Kidney (tissue), 22 donors: ENCODE measurements around the gene DDX50. TPM values are rescaled to one million over a fixed set of nuclear protein-coding genes. Genes with fewer than 3 reads are reported as not detected.

Experiments
- DNase-seq, 5 donors: peaks; one replicate each; pipeline ENCODE4 v3.0.0-alpha.2; 2013 to 2020
- FAIRE-seq: peaks from 2 replicates; lab custom pipeline; 2012; peaks lifted over from hg19 to GRCh38; lab: Jason Lieb, UNC
- H3K27ac ChIP-seq, 2 donors: one replicate each; pipeline ENCODE4 v1.7.0; 2013; ENCODE audit warnings: low read depth in 2 of 2, low read length in 2 of 2, inconsistent platforms in 1 of 2
- H3K27me3 ChIP-seq: one replicate; pipeline ENCODE4 v1.7.1; 2013; ENCODE audit warnings: low read length, inconsistent platforms; ENCODE audit not compliant: control insufficient read depth, insufficient read depth
- H3K36me3 ChIP-seq, 3 donors: one replicate each; pipeline versions ENCODE4 v1.7.0 to v1.7.1; 2013; ENCODE audit warnings: low read length in 3 of 3, control low read depth in 1 of 3, inconsistent platforms in 1 of 3; ENCODE audit not compliant: insufficient read depth in 3 of 3, control insufficient read depth in 2 of 3
- H3K4me1 ChIP-seq, 3 donors: one replicate each; pipeline versions ENCODE4 v1.7.0 to v1.7.1; 2013; ENCODE audit warnings: low read length in 3 of 3, inconsistent platforms in 1 of 3, low read depth in 1 of 3; ENCODE audit not compliant: control insufficient read depth in 2 of 3, insufficient read depth in 2 of 3
- H3K4me3 ChIP-seq, 3 donors: one replicate each; pipeline versions ENCODE4 v1.7.0 to v1.8.1; 2013; ENCODE audit warnings: low read length in 3 of 3, control low read depth in 1 of 3, inconsistent platforms in 1 of 3
- H3K9ac ChIP-seq, 3 donors: one replicate each; pipeline versions ENCODE4 v1.7.0 to v1.7.1; 2013; ENCODE audit warnings: low read length in 3 of 3, control low read depth in 1 of 3, inconsistent platforms in 1 of 3
- H3K9me3 ChIP-seq, 3 donors: one replicate each; pipeline versions ENCODE4 v1.7.0 to v1.7.1; 2013; ENCODE audit warnings: low read length in 3 of 3, control low read depth in 1 of 3, inconsistent platforms in 1 of 3; ENCODE audit not compliant: control insufficient read depth in 2 of 3, insufficient read depth in 1 of 3
- CTCF ChIP-seq: IDR thresholded peaks from 3 replicates; pipeline ENCODE4 v1.5.1; 2012; ENCODE audit warnings: mild to moderate bottlenecking, moderate library complexity, borderline replicate concordance; ENCODE audit not compliant: insufficient read depth; ENCODE audit errors: extremely low read depth
- intact Hi-C: fragments of 100-400 bp; cut with DNase I; formaldehyde crosslinking; loops from one replicate; pipeline ENCODE4 v1.11.1; 2022
- long read RNA-seq, 10 donors: library from polyadenylated mRNA in 1 of 10; unstranded in 1 of 10; transcript quantifications; one replicate each; pipeline ENCODE4 v2.0.0 and lab custom pipeline, GENCODE V29; 2021 to 2026
- polyA plus RNA-seq: library from polyadenylated mRNA; stranded (reverse); fragments of 350-450 nt; fragmentation: Illumina TruSeq; extraction: RNeasy Lipid Tissue Mini Kit (QIAGEN cat#74804); gene quantifications from one replicate; pipeline ENCODE4 v1.2.3, GENCODE V29; 2014; ENCODE audit warnings: low read depth, low replicate concordance; ENCODE audit not compliant: insufficient read depth
- total RNA-seq: library from RNA; stranded (reverse); fragmentation: NEBNext Ultra II Directional; extraction: Animal tissue kit (Norgen Biotek cat#: 25700); gene quantifications from one replicate; pipeline ENCODE4 v1.2.1, GENCODE V29; 2021
- donor health status: control.
- donor health status: control.
- donor health status: control.
- donor health status: control.
- donor health status: control.
- donor health status: DM: yes; HTN: yes; CAD: no.
- donor health status: Normal renal cell carcinoma (clear cell type).

The DDX50 gene, protein sequence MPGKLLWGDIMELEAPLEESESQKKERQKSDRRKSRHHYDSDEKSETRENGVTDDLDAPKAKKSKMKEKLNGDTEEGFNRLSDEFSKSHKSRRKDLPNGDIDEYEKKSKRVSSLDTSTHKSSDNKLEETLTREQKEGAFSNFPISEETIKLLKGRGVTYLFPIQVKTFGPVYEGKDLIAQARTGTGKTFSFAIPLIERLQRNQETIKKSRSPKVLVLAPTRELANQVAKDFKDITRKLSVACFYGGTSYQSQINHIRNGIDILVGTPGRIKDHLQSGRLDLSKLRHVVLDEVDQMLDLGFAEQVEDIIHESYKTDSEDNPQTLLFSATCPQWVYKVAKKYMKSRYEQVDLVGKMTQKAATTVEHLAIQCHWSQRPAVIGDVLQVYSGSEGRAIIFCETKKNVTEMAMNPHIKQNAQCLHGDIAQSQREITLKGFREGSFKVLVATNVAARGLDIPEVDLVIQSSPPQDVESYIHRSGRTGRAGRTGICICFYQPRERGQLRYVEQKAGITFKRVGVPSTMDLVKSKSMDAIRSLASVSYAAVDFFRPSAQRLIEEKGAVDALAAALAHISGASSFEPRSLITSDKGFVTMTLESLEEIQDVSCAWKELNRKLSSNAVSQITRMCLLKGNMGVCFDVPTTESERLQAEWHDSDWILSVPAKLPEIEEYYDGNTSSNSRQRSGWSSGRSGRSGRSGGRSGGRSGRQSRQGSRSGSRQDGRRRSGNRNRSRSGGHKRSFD
- total RNA-seq (33.1 TPM), polyA plus RNA-seq (24.0 TPM)
- long read RNA-seq, donor 1, transcript DDX50-201 (15 exons, 2,538 nt): major isoform, 5 of 13 reads
- long read RNA-seq, donor 1, partial matches to known transcripts: 8 of 13 reads
- long read RNA-seq, donor 1, other reads (novel, unspliced or antisense): 0 of 13 reads
- long read RNA-seq, donor 2, transcript DDX50-201 (15 exons, 2,538 nt): major isoform, 9 of 9 reads
- long read RNA-seq, donor 2, partial matches to known transcripts: 0 of 9 reads
- long read RNA-seq, donor 2, other reads (novel, unspliced or antisense): 0 of 9 reads
- long read RNA-seq, donor 3, transcript DDX50-201 (15 exons, 2,538 nt): major isoform, 8 of 14 reads
- long read RNA-seq, donor 3, partial matches to known transcripts: 6 of 14 reads
- long read RNA-seq, donor 3, other reads (novel, unspliced or antisense): 0 of 14 reads
- long read RNA-seq, donor 4, transcript DDX50-201 (15 exons, 2,538 nt): major isoform, 7 of 7 reads
- long read RNA-seq, donor 4, partial matches to known transcripts: 0 of 7 reads
- long read RNA-seq, donor 4, other reads (novel, unspliced or antisense): 0 of 7 reads
- long read RNA-seq, donor 5: 0 reads
- long read RNA-seq, donor 6, transcript DDX50-201 (15 exons, 2,538 nt): major isoform, 18 of 41 reads
- long read RNA-seq, donor 6, partial matches to known transcripts: 23 of 41 reads
- long read RNA-seq, donor 6, other reads (novel, unspliced or antisense): 0 of 41 reads
- long read RNA-seq, donor 7, transcript DDX50-201 (15 exons, 2,538 nt): major isoform, 19 of 31 reads
- long read RNA-seq, donor 7, partial matches to known transcripts: 5 of 31 reads
- long read RNA-seq, donor 7, other reads (novel, unspliced or antisense): 7 of 31 reads
- long read RNA-seq, donor 8, partial matches to known transcripts: 8 of 11 reads
- long read RNA-seq, donor 8, other reads (novel, unspliced or antisense): 0 of 11 reads
- long read RNA-seq, donor 9, partial matches to known transcripts: 0 of 1 reads
- long read RNA-seq, donor 9, other reads (novel, unspliced or antisense): 0 of 1 reads
- long read RNA-seq, donor 10, transcript DDX50-201 (15 exons, 2,538 nt): major isoform, 5 of 19 reads
- long read RNA-seq, donor 10, partial matches to known transcripts: 14 of 19 reads
- long read RNA-seq, donor 10, other reads (novel, unspliced or antisense): 0 of 19 reads

DNA sequence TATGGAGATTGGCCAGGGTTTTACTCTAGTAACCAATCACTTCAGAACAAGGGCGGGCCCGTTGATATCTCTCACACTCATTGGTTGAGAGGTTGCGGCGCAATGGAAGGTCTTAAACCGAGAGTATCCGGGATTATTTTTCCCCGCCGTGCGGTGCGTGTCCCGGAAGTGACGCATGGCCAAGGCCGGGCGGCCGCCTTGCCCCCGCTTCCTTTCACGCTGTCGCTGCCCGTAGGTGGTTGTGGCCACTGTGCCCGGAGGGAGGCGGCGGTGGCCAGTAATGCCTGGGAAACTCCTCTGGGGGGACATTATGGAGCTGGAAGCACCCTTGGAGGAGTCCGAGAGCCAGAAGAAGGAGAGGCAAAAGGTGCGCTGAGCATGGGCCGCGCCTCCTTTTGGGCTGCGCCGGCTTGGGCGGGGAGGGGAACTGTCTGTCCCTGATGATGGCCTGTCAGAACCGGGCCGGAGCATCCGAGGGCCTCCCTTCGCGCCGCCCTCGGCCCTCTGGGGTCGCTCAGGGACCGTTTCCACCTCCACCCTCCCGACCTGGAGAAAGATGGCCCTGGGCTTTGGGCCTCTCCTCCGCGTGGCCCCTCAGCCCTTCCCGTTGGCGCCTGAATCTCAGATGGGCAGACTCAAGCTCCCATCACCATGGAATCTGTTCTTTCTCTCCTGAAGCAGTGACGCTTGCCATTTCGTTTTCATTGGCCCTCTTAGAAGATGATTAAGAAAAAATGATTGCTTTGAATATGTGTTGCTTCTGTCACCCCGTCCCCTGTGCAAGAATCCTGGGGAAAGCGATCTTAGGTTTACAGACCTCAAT, at the start of gene DDX50:
DDX50 (plus strand) TSS at position 211 of the 823 bp plus-strand sequence; CDS start at position 281, 70 bp downstream.
- H3K4me3 ChIP-seq: peak within 1 kb of the TSS; percentile 73 to 95 (median 88)
- no peaks in the 10 kb centered on the region for H3K36me3 ChIP-seq
- H3K9ac ChIP-seq: peak within 1 kb of the TSS; percentile 76 to 90 (median 88)
- intact Hi-C loops: no loop called here
- peak within 1 kb of the TSS; percentile 100 for H3K27ac ChIP-seq
- H3K9me3 ChIP-seq: no peaks in the 10 kb centered on the region
- TF ChIP-seq CTCF: no peak
- FAIRE-seq (peak; percentile 97), DNase-seq (peak; percentile 99 to 100 (median 99))
- H3K4me1 ChIP-seq: peaks cover 2 to 14% (median 6%) of the 10 kb centered on the region in 3 donors
- H3K27me3 ChIP-seq: no peaks in the 10 kb centered on the region

DNA sequence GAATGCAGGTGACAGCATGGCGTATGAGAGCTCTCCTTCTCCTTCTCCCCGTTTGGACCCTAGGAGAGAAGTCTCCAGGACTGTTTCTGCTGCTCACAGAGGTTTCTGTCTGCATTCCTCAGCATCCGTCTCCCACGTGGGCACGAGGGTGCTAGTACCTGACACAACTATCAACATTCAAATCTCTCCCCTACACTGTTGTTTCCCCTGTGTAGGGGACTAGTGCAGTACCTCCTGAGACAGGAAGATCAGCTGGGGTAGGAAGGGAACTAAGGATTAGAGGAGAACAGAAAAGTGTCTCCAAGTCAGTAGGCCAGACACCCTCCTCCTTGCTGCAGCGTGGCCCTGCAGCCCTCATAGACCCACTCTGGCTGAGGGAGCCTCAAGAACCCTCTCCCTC, 44.8 kb upstream of the DDX50 start:
- intact Hi-C loops: no loop called here
- no peak for FAIRE-seq
- DNase-seq: no peak
- Histone ChIP-seq H3K27ac (no peak overlapping the region), H3K4me1 (no peaks in the 10 kb centered on the region), H3K36me3 (no peaks in the 10 kb centered on the region), H3K4me3 (no peak overlapping the region), H3K9me3 (peaks cover 0 to 10% (median 4%) of the 10 kb centered on the region in 3 donors), H3K9ac (no peak overlapping the region), H3K27me3 (no peaks in the 10 kb centered on the region)
- no peak for TF ChIP-seq CTCF
